CD4-positive, alpha-beta T cell (primary cell): Measurements from ENCODE around the gene SPATA2L. TPM values are rescaled to one million over a fixed set of nuclear protein-coding genes. Genes with fewer than 3 reads are reported as not detected.
"Not testable (repeated sequence)": the region's sequence is repeated elsewhere in the genome, so short reads cannot be mapped to it uniquely, and the experiment has no call there.

Experiments used
- ATAC-seq: fragments of 200-7000 bp; cut with Tn5 transposase; one replicate; pipeline ENCODE4 v1.10.0; 2022; ENCODE audit warnings: mild to moderate bottlenecking; ENCODE audit not compliant: poor library complexity
- CTCF ChIA-PET: fragments of 350-600 bp; sonication (Branson Sonifier 250); formaldehyde crosslinking; loops from one replicate; lab custom pipeline; 2021; ENCODE audit warnings: antibody characterized with exemption, inconsistent platforms; lab: Charles Lee
- POLR2A ChIA-PET: fragments of 350-600 bp; sonication (Branson Sonifier 250); formaldehyde crosslinking; loops from one replicate; lab custom pipeline; 2021; ENCODE audit warnings: antibody characterized with exemption, inconsistent platforms; lab: Charles Lee
- DNase-seq, 14 experiments: peaks; one replicate each; pipeline ENCODE4 v3.0.0-alpha.2; 2013 to 2020; ENCODE audit warnings: mixed read lengths in 2 of 14
- H3K27ac ChIP-seq, 2 donors: one replicate each; pipeline versions ENCODE4 v1.5.1 to v1.7.0; 2013; ENCODE audit warnings: low read length in 2 of 2, low read depth in 1 of 2, mild to moderate bottlenecking in 1 of 2
- H3K27me3 ChIP-seq, 2 experiments: 1 replicate in 1 of 2; 2 replicates in 1 of 2; pipeline versions ENCODE4 v1.6.1 to v1.7.0; 2013; ENCODE audit warnings: low read length in 2 of 2, control low read depth in 1 of 2, mild to moderate bottlenecking in 1 of 2, moderate library complexity in 1 of 2; ENCODE audit not compliant: insufficient read depth in 2 of 2, control insufficient read depth in 1 of 2
- H3K36me3 ChIP-seq: one replicate; pipeline ENCODE4 v1.6.1; 2013; ENCODE audit warnings: low read length, control low read depth; ENCODE audit not compliant: insufficient read depth
- H3K4me1 ChIP-seq: one replicate; pipeline ENCODE4 v1.6.1; 2013; ENCODE audit warnings: low read length, control low read depth; ENCODE audit not compliant: insufficient read depth
- H3K4me3 ChIP-seq: one replicate; pipeline ENCODE4 v1.5.1; 2013; ENCODE audit warnings: mild to moderate bottlenecking, low read length, moderate library complexity
- H3K9me3 ChIP-seq, 2 experiments: 1 replicate in 1 of 2; 2 replicates in 1 of 2; pipeline versions ENCODE4 v1.6.1 to v1.7.0; 2013; ENCODE audit warnings: low read length in 2 of 2, mild to moderate bottlenecking in 2 of 2, control low read depth in 1 of 2, moderate library complexity in 1 of 2; ENCODE audit not compliant: control insufficient read depth in 1 of 2, insufficient read depth in 1 of 2
- H3K27ac Mint-ChIP-seq: one replicate; pipeline ENCODE4 v1.8.0; 2020; ENCODE audit warnings: mixed read lengths
- H3K27me3 Mint-ChIP-seq: one replicate; pipeline ENCODE4 v1.8.0; 2021; ENCODE audit warnings: mixed read lengths
- H3K36me3 Mint-ChIP-seq: one replicate; pipeline ENCODE4 v1.8.0; 2021; ENCODE audit warnings: low read depth, mixed read lengths
- H3K4me1 Mint-ChIP-seq: one replicate; pipeline ENCODE4 v1.8.0; 2021; ENCODE audit warnings: low read depth, mixed read lengths
- H3K4me3 Mint-ChIP-seq: one replicate; pipeline ENCODE4 v1.8.0; 2020; ENCODE audit warnings: mild to moderate bottlenecking, mixed read lengths
- H3K9me3 Mint-ChIP-seq: one replicate; pipeline ENCODE4 v1.8.0; 2020; ENCODE audit warnings: mixed read lengths
- intact Hi-C, 2 experiments: fragments of 100-400 bp; cut with DNase I in 1 of 2; cut with micrococcal nuclease in 1 of 2; formaldehyde crosslinking; loops; one replicate each; pipeline versions ENCODE4 v1.15.1 to v1.9.0; 2023 to 2025; cut with DNase I, micrococcal nuclease
- total RNA-seq, 174 experiments: library from RNA in 2 of 174; stranded (reverse) in 2 of 174; gene quantifications; one replicate each; pipeline ENCODE4 v1.2.3 and lab custom pipeline; 2021 to 2026
- TF ChIP-seq, protein P1 (sequence below): fragments of 200-600 bp; IDR thresholded peaks from one replicate; pipeline ENCODE4 v1.8.0; 2022; ENCODE audit warnings: antibody characterized with exemption, mild to moderate bottlenecking

The SPATA2L gene
- total RNA-seq, 2 experiments from 2014 or later, result 26.1 to 28.3 TPM

- Histone ChIP-seq H3K4me3 (no peak overlapping the region), H3K27me3 (no peaks in the 10 kb centered on the region), H3K36me3 (no peaks in the 10 kb centered on the region), H3K27ac (no peak overlapping the region), H3K4me1 (peaks cover 37% of the 10 kb centered on the region), H3K9me3 (no peaks in the 10 kb centered on the region)
- ChIA-PET CTCF (interaction anchor here (1.8 to 5.9 kb wide), 2 partner anchors 89 to 158 kb away, joined by 8 to 73 read pairs; no protein-coding TSS in a partner anchor), POLR2A (no interaction called here)
- H3K9me3 Mint-ChIP-seq, result no peaks in the 10 kb centered on the region
- peaks cover 9% of the 10 kb centered on the region for H3K36me3 Mint-ChIP-seq
- intact Hi-C loops, result loop anchor here in 1 of 2 experiments (5.0 kb wide), 1 partner anchor 313 kb away; the partner anchor contains the start of gene DBNDD1
- TF ChIP-seq, protein P1, sequence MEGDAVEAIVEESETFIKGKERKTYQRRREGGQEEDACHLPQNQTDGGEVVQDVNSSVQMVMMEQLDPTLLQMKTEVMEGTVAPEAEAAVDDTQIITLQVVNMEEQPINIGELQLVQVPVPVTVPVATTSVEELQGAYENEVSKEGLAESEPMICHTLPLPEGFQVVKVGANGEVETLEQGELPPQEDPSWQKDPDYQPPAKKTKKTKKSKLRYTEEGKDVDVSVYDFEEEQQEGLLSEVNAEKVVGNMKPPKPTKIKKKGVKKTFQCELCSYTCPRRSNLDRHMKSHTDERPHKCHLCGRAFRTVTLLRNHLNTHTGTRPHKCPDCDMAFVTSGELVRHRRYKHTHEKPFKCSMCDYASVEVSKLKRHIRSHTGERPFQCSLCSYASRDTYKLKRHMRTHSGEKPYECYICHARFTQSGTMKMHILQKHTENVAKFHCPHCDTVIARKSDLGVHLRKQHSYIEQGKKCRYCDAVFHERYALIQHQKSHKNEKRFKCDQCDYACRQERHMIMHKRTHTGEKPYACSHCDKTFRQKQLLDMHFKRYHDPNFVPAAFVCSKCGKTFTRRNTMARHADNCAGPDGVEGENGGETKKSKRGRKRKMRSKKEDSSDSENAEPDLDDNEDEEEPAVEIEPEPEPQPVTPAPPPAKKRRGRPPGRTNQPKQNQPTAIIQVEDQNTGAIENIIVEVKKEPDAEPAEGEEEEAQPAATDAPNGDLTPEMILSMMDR, result no peak
- H3K4me1 Mint-ChIP-seq, result peaks cover 22% of the 10 kb centered on the region
- no peaks in the 10 kb centered on the region for H3K27me3 Mint-ChIP-seq
- DNase-seq (peak in 2 of 14 experiments; percentile 4 to 32), ATAC-seq (no peak)
- H3K27ac Mint-ChIP-seq, result no peak overlapping the region
- no peak overlapping the region for H3K4me3 Mint-ChIP-seq
These were observed 2.8 kb upstream of the SPATA2L start for GRCh38 chr16:89704281-89704680.

GRCh38 chr16:89700649-89701424 lies 668 bp downstream of the SPATA2L start:
- Mint-ChIP-seq H3K4me3 (peak overlapping the region; percentile 83), H3K4me1 (peaks cover 18% of the 10 kb centered on the region), H3K9me3 (no peaks in the 10 kb centered on the region), H3K27ac (peak overlapping the region; percentile 81), H3K27me3 (no peaks in the 10 kb centered on the region), H3K36me3 (peaks cover 14% of the 10 kb centered on the region)
- peak; percentile 22 for ATAC-seq
- H3K36me3 ChIP-seq, result peaks cover 6% of the 10 kb centered on the region
- intact Hi-C loops, result loop anchor here (1.0 to 5.0 kb wide), 8 partner anchors 15 to 316 kb away; partner anchors contain the start of genes CDK10 (in 1 of the 2), DBNDD1 (in 1 of the 2) and TCF25 (in 1 of the 2)
- DNase-seq, result peak in 13 of 14 experiments; percentile 27 to 88 (median 51)
- TF ChIP-seq, protein P1, result no peak
- CTCF ChIA-PET, result interaction anchor here (0.7 to 5.9 kb wide), 36 partner anchors 11 to 216 kb away, joined by 3 to 73 read pairs (median 4); partner anchors contain the start of genes CDK10, CHMP1A, FANCA and SPATA33
- H3K9me3 ChIP-seq, result no peaks in the 10 kb centered on the region
- peak overlapping the region; percentile 63 for H3K4me3 ChIP-seq
- peaks cover 45% of the 10 kb centered on the region for H3K4me1 ChIP-seq
- no peaks in the 10 kb centered on the region for H3K27me3 ChIP-seq
- peak overlapping the region; percentile 77 to 92 for H3K27ac ChIP-seq
- POLR2A ChIA-PET, result interaction anchor here (0.7 to 4.4 kb wide), 18 partner anchors 10 to 1981 kb away, joined by 3 to 35 read pairs (median 4); partner anchors contain the start of genes CDK10, TCF25 and VPS9D1

DNA sequence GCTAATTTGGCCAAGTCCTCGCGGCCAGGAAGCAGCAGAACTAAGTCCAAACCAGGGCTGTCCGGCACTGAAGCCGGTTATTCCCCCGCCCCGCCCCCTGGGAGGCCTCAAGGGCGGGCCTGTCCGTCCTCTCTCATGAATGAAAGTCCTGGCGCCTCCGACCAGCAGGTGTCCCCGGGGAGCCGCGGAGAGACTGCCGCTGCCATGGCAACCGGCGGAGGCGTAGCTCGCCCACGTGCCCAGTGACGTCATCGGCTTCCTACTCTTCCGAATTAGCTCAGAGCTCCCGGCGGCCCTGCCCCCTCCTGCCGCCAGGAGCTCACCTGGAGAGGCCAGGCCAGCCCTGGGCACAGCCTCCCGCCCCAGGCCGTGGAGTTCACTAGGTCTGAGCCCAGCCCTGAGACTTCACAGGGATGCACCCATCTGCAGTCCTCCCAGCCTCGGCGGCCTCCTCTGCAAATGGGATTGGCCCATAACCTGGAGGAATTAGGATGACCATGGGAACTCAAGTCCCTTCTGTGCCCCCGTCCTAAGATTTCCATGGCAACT lies 1.3 kb downstream of the SPATA2L start:
- H3K27me3 Mint-ChIP-seq, result no peaks in the 10 kb centered on the region
- POLR2A ChIA-PET, result interaction anchor here (0.6 to 4.4 kb wide), 18 partner anchors 11 to 1981 kb away, joined by 3 to 35 read pairs (median 4); partner anchors contain the start of genes CDK10, FANCA, TCF25 and VPS9D1

GRCh38 chr16:89699629-89700099 lies 1.8 kb downstream of the SPATA2L start:
- not testable (repeated sequence) for H3K27me3 Mint-ChIP-seq, H3K9me3 ChIP-seq, DNase-seq, ATAC-seq, H3K4me3 ChIP-seq, H3K36me3 ChIP-seq, H3K27me3 ChIP-seq, H3K9me3 Mint-ChIP-seq
- peak overlapping the region; percentile 83 for H3K4me3 Mint-ChIP-seq
- intact Hi-C loops, result loop anchor here (1.0 to 5.0 kb wide), 5 partner anchors 13 to 318 kb away; partner anchors contain the start of genes CDK10 (in 1 of the 2) and DBNDD1 (in 1 of the 2)
- peaks cover 44% of the 10 kb centered on the region for H3K4me1 ChIP-seq
- ChIA-PET CTCF (interaction anchor here (0.7 to 5.9 kb wide), 29 partner anchors 10 to 217 kb away, joined by 3 to 73 read pairs (median 5); partner anchors contain the start of genes CDK10, FANCA, SPIRE2 and TCF25), POLR2A (interaction anchor here (0.6 to 4.4 kb wide), 14 partner anchors 13 to 1980 kb away, joined by 3 to 35 read pairs (median 10); partner anchors contain the start of genes CDK10, FANCA, TCF25 and VPS9D1)
- H3K4me1 Mint-ChIP-seq, result peaks cover 16% of the 10 kb centered on the region
- H3K27ac Mint-ChIP-seq, result peak overlapping the region; percentile 81
- peak overlapping the region; percentile 45 to 77 for H3K27ac ChIP-seq
- H3K36me3 Mint-ChIP-seq, result peaks cover 25% of the 10 kb centered on the region

More for the DNA sequence above, 1.3 kb downstream of the SPATA2L start:
- peak overlapping the region; percentile 77 to 92 for H3K27ac ChIP-seq
- peaks cover 21% of the 10 kb centered on the region for H3K36me3 Mint-ChIP-seq
- TF ChIP-seq, protein P1, result peak; percentile 80
- H3K27me3 ChIP-seq, result no peaks in the 10 kb centered on the region
- DNase-seq, result peak; percentile 87 to 99 (median 94)
- peaks cover 6% of the 10 kb centered on the region for H3K36me3 ChIP-seq
- intact Hi-C loops, result loop anchor here (1.0 to 5.0 kb wide), 5 partner anchors 14 to 317 kb away; partner anchors contain the start of genes CDK10 (in 1 of the 2) and DBNDD1 (in 1 of the 2)
- H3K4me1 ChIP-seq, result peaks cover 44% of the 10 kb centered on the region
- peak overlapping the region; percentile 81 for H3K27ac Mint-ChIP-seq
- no peaks in the 10 kb centered on the region for H3K9me3 Mint-ChIP-seq
- H3K4me3 Mint-ChIP-seq, result peak overlapping the region; percentile 83
- CTCF ChIA-PET, result interaction anchor here (0.7 to 5.9 kb wide), 36 partner anchors 11 to 217 kb away, joined by 3 to 73 read pairs (median 4); partner anchors contain the start of genes CDK10, CHMP1A, FANCA and SPATA33
- peaks cover 16% of the 10 kb centered on the region for H3K4me1 Mint-ChIP-seq
- H3K4me3 ChIP-seq, result peak overlapping the region; percentile 63
- H3K9me3 ChIP-seq, result no peaks in the 10 kb centered on the region
- ATAC-seq, result peak; percentile 13
